Large intestine (tissue), 3 donors: ENCODE results near the gene PRPF6. TPM values are rescaled to one million over a fixed set of nuclear protein-coding genes. Genes with fewer than 3 reads are reported as not detected.
A peak's percentile ranks its signal among the peaks of the same experiment; 100 is the strongest.

Experiments
- DNase-seq, 2 donors: peaks; one replicate each; pipeline versions ENCODE4 v3.0.0 to v3.0.0-alpha.2; 2013
- H3K27ac ChIP-seq: one replicate; pipeline ENCODE4 v1.5.1; 2013; ENCODE audit warnings: low read length
- H3K27me3 ChIP-seq: 2 replicates; pipeline ENCODE4 v1.6.1; 2013; ENCODE audit warnings: low read length; ENCODE audit not compliant: control insufficient read depth, insufficient read depth
- H3K36me3 ChIP-seq: 2 replicates; pipeline ENCODE4 v1.6.1; 2013; ENCODE audit warnings: low read length; ENCODE audit not compliant: control insufficient read depth, insufficient read depth
- H3K4me1 ChIP-seq: one replicate; pipeline ENCODE4 v1.6.1; 2013; ENCODE audit warnings: low read length; ENCODE audit not compliant: control insufficient read depth, insufficient read depth
- H3K4me3 ChIP-seq: one replicate; pipeline ENCODE4 v1.5.1; 2013; ENCODE audit warnings: low read length
- H3K9me3 ChIP-seq: one replicate; pipeline ENCODE4 v1.6.1; 2013; ENCODE audit warnings: mild to moderate bottlenecking, low read depth, low read length, moderate library complexity; ENCODE audit not compliant: control insufficient read depth
- WGBS: methylation state at CpG from one replicate; pipeline ENCODE4 v1.1.5; 2013; ENCODE audit warnings: low lambda C conversion rate; ENCODE audit not compliant: insufficient coverage; 5-methylcytosine and 5-hydroxymethylcytosine counted together
- polyA plus RNA-seq: library from polyadenylated mRNA; unstranded; fragments of 120-200 nt; gene quantifications from one replicate; pipeline ENCODE4 v1.2.1, GENCODE V29; 2013

Gene PRPF6
- polyA plus RNA-seq, 1 donor = 59.7 TPM

DNA sequence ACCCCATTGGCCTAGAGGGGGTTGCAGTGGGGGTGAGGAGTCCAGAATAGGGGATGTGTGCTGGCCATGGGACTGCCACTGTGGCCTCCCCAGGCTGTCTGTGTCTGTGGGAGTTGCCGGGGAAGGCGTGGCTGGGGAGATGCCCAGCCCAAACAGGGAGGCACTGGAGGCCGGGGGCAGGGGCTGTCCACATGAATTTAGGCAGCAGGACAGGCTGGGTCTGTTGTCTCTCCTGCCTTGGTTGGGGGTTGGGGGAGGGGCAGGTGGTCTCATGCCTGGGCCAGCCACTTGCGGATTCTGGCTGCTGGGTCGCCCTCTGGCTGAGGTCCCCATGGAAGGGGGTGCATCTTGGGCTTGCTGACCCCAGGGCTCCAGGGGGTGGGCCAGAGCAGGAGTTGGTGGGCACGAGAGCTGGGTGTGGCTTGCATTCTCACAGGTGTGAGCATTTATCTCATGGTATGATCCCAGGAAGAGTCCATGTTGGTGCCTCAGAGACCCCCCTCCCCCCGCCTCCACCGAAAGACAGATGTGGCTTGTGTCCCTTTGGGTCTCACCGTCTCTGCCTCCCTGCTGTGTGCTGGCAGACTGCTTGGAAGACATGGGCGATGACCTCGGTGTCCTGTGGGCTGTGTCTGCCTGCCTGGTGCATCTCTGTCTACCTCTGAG is 64.5 kb downstream of the PRPF6 start:
- H3K9me3 ChIP-seq = peaks cover 8% of the 10 kb centered on the region
- H3K27ac ChIP-seq = no peak overlapping the region
- H3K36me3 ChIP-seq = no peaks in the 10 kb centered on the region
- H3K27me3 ChIP-seq = peaks cover 83% of the 10 kb centered on the region
- DNase-seq = no peak
- peaks cover 4% of the 10 kb centered on the region for H3K4me1 ChIP-seq
- no CpG with 5 or more reads among the region's 11 CpGs for WGBS
- H3K4me3 ChIP-seq = no peak overlapping the region

DNA sequence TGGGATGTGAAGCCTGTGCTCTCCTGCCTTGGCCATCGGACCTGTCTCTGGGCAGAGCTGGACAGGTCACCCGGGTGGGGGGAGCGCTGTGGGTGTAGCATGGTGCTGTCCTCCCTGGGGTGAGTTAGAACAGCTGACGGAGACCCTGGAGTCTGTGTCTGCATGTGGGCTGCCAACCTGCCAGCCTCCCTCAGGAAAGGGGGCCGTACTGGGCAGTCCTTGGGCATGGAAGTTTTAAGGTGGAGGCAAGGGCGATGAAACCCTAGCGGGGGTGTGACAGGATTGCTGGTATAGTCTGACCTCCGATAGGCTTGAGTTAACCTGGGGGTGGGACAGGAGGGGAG is 66.1 kb downstream of the PRPF6 start:
- Histone ChIP-seq H3K36me3 (no peaks in the 10 kb centered on the region), H3K4me1 (no peaks in the 10 kb centered on the region), H3K27me3 (peaks cover 82% of the 10 kb centered on the region), H3K4me3 (peak overlapping the region; percentile 4), H3K27ac (no peak overlapping the region), H3K9me3 (peaks cover 8% of the 10 kb centered on the region)
- WGBS = no CpG with 5 or more reads among the region's 8 CpGs
- no peak for DNase-seq

DNA sequence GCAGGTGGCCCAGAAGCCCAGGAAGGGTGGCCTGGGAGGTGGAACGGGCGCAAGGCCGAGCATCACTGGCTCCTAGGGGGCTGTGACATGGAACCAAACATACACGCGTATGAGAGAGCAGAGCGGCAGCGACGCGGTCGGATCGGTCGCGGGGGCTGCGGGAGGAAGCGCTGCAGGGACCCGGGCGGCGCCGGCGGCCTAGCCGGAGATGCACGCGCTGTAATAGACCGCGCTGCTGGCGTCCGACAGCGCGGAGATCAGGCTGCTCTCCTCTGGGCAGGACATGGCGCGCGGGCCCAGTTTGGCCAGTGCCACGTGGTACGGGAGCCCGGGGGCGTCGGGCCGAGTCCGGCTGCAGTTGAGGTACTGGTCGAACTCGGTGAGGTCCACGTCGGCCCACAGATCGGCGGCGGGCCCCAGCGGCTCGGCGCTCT is 67.1 kb downstream of the PRPF6 start:
- no CpG with 5 or more reads among the region's 49 CpGs for WGBS
- Histone ChIP-seq H3K27me3 (peaks cover 86% of the 10 kb centered on the region), H3K4me1 (no peaks in the 10 kb centered on the region), H3K27ac (no peak overlapping the region), H3K36me3 (no peaks in the 10 kb centered on the region), H3K9me3 (peaks cover 8% of the 10 kb centered on the region), H3K4me3 (no peak overlapping the region)
- DNase-seq = no peak

DNA sequence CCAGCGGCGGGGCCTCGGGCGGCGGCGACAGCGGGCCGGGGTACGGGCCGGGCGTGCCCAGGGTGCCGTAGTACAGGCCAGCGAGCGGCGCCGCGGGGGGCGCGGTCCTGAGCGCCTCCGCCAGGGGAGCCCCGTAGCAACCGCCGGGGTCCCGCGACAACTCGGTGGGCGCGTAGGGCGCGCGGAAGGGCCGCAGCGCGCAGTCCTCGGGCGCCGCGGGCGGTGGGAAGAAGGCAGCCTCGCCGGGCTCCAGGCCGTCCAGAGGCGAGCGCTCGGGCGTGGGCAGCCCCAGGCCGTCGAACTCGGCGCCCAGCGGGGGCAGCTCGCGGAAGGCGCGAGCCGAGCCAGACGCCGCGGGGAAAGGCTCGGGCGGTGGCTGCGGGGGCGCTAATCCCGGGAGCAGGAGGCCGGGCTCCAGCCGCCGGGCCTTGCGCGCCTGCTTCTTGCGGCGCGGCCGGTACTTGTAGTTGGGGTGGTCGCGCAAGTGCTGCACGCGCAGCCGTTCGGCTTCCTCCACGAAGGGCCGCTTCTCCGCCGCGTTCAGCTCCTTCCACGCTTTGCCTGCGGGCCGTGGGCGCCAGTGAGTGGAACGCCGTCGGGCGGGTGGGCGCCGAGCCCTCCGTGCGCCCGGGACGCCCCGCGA is 67.6 kb downstream of the PRPF6 start:
- WGBS = no CpG with 5 or more reads among the region's 101 CpGs

DNA sequence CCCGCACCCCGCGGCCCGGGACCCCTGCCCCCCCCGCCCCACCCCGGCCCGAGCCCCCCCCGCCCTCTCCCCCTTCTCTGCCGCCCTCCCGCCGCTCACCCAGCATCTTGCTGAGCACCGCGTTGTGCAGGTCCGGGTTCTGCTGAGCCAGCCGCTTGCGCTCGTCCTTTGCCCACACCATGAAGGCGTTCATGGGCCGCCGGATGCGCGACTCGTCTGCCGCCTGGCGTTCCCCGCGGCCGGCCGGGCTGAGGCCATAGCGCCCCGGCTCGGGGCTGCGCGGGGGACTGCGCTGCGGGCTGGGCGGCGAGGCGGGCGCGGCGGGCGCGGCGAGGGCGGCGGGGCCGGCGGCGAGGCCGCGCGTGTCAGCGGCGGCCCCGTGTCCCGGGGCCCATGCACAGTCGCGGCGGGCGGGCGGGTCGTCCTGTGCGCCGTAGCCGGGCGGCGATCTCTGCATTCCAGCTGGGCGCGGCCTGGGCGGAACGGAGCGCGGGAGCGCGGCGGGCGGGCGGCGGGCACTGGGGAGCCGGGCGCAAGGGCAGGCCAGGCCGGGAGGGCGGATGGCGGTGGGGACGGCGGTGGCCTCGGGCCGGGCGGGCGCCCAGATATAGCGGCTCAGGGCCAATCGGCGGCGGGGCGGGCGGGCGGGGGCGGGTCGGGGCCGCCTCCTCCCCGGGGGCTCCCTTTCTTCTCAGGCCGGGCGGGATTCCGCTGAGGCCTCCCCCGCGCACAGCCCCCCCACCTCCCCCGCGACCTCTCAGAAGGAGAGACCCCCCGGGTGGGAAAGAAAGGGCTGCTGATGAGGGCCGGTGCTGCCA is 68.3 kb downstream of the PRPF6 start, which contains the start of gene SOX18:
SOX18 (minus strand) TSS at position 580 of the 818 bp plus-strand sequence; CDS start at position 457, 123 bp downstream.
- no peaks in the 10 kb centered on the region for H3K36me3 ChIP-seq
- DNase-seq = no peak
- WGBS = no CpG with 5 or more reads among the region's 111 CpGs
- H3K27ac ChIP-seq = no peak within 1 kb of the TSS
- peaks cover 8% of the 10 kb centered on the region for H3K9me3 ChIP-seq
- no peak within 1 kb of the TSS for H3K4me3 ChIP-seq
- peaks cover 86% of the 10 kb centered on the region for H3K27me3 ChIP-seq
- H3K4me1 ChIP-seq = peaks cover 2% of the 10 kb centered on the region

More for the DNA sequence above, 67.6 kb downstream of the PRPF6 start:
- H3K9me3 ChIP-seq = peaks cover 8% of the 10 kb centered on the region
- peaks cover 85% of the 10 kb centered on the region for H3K27me3 ChIP-seq
- H3K4me1 ChIP-seq = no peaks in the 10 kb centered on the region
- DNase-seq = no peak
- no peaks in the 10 kb centered on the region for H3K36me3 ChIP-seq
- no peak overlapping the region for H3K27ac ChIP-seq
- H3K4me3 ChIP-seq = no peak overlapping the region

DNA sequence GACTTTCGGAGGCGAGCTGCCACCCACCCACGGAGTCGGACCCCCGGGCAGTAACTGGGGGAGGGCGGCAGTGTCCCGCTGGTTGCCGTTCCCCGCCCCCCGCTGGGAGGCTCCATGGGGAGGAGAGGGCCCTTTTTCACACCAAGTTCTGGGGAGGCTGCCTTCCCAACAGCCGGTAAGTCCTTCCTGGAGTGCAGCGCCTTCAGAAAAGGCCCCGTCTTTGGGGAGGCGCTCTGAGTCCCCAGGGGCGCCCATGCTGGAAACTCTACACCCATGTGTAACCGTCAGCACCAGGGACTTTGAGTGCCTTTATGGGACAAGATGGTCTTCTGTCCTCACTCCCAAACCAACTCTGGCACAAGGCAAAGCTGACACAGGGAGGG is 68.9 kb downstream of the PRPF6 start:
- no peaks in the 10 kb centered on the region for H3K36me3 ChIP-seq
- no CpG with 5 or more reads among the region's 16 CpGs for WGBS
- H3K4me3 ChIP-seq = no peak overlapping the region
- no peak for DNase-seq
- peaks cover 2% of the 10 kb centered on the region for H3K4me1 ChIP-seq
- no peak overlapping the region for H3K27ac ChIP-seq
- H3K9me3 ChIP-seq = peaks cover 8% of the 10 kb centered on the region
- peaks cover 84% of the 10 kb centered on the region for H3K27me3 ChIP-seq

DNA sequence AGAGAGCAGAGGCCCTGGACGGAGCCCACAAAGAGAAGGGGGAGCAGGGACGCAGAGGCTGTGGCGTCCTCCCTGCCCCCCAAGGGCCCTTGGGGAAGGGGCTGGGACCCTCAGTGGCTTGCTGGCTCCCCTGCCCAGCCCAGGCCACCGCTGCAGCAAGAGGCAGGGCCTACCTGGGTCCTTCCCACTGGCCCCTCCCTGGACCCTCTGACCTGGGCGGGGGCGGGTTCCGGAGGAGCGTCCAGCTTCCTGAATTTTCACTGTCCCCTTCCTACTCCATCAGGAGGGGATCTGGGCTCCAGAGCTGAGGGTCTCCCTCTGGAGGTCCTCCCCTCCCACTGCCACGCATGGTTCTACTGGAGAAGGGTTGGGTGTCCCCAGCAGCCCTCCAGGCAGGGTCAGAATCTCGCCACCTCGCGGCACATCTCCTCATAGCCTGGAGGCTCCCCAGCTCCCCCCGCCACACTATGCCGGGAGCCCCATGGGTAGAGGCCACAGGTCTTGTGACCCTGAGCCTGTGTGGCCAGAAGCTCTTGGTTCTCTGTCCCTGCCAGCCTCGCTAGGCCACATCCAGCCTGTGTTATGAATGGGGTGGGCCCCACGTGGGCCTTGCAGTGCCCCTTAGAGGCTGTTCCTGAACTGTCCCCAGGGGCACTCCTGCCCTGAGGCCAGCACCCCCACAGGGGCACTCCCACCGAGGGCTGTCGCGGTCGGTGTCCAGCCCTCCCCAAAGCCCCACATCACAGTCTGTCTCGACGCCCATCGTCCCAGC is 69.5 kb downstream of the PRPF6 start:
- DNase-seq = no peak
- H3K27ac ChIP-seq = no peak overlapping the region
- no CpG with 5 or more reads among the region's 23 CpGs for WGBS
- peaks cover 2% of the 10 kb centered on the region for H3K4me1 ChIP-seq
- H3K4me3 ChIP-seq = no peak overlapping the region
- no peaks in the 10 kb centered on the region for H3K36me3 ChIP-seq
- H3K9me3 ChIP-seq = peaks cover 8% of the 10 kb centered on the region
- peaks cover 84% of the 10 kb centered on the region for H3K27me3 ChIP-seq

DNA sequence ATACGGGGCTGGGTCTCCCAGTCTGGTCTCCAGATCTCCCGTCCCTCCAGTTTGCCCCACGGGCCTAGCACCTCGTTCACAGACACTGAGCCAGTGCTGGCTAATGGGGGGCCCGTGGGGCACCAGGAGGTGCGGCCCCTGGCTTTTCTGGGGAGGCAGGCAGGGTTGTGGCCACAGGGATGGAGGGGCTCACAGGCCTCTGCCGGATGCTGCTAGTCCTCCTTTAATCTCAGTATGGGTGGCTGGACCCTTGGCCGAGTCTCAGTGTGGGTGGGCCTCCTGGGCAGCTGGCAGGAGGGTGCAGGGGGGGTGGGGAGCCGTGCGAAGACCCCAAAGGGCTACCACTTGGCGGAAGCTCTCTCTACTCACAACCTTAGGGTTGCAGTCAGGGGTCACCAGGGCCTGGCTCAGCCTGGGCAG is 70.1 kb downstream of the PRPF6 start:
- Histone ChIP-seq H3K4me3 (no peak overlapping the region), H3K36me3 (no peaks in the 10 kb centered on the region), H3K27ac (no peak overlapping the region), H3K4me1 (peaks cover 2% of the 10 kb centered on the region), H3K27me3 (peaks cover 84% of the 10 kb centered on the region), H3K9me3 (peaks cover 8% of the 10 kb centered on the region)
- DNase-seq = no peak
- no CpG with 5 or more reads among the region's 11 CpGs for WGBS

DNA sequence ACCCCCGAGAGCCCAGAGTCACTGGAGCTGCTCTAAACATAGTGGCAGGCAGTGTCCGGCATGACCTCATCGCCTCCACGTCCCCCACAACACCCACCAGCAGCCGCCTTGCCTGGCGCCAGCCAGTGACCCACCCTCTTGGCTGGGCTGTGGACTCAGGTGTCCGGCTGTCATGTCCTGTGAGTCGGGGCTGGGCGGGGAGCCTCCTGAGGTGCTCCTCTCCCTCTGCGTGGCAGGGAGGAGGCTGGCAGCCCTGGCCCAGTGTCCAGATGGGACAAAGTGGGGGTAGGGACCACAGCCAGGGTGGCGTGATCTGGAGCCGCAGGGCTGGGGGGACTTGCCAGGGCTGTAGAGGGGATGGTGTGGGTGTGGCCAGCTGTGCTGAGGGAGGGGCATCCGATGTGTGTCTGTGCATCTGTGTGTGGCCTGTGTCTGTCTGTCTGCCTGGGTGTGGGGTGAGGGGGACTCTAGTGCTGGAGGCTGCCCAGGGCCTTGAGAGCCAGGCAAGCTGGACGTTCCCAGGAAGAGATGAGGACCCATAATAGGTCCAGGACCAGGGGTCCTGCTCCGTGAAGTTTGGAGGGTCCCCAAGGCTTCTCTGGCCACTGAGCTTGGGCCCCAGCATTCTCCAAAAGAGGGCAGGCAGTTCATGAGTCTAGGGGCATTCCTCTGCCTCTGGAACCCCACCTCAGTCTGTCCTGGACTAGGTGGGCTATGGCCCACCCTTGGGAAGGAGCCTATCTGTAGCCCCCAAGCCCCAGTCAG is 70.8 kb downstream of the PRPF6 start:
- H3K4me1 ChIP-seq = peaks cover 2% of the 10 kb centered on the region
- H3K27me3 ChIP-seq = peaks cover 83% of the 10 kb centered on the region
- no peaks in the 10 kb centered on the region for H3K36me3 ChIP-seq
- H3K9me3 ChIP-seq = peaks cover 8% of the 10 kb centered on the region
- H3K27ac ChIP-seq = no peak overlapping the region
- WGBS = no CpG with 5 or more reads among the region's 15 CpGs
- no peak for DNase-seq
- no peak overlapping the region for H3K4me3 ChIP-seq
